HL-60/S4 treated with retinoic acid at 250 ng/mL for 4 days and 3 days (cell line): ENCODE results near the gene STX2.
"Not testable (repeated sequence)": the region's sequence is repeated elsewhere in the genome, so short reads cannot be mapped to it uniquely, and the experiment has no call there.

Experiments used
- in situ Hi-C: fragments of 300-500 bp; cut with MboI; formaldehyde crosslinking; loops from 2 replicates; pipeline ENCODE4 v1.7.0; 2022; ENCODE audit warnings: low sequenced_read_pairs

The STX2 gene

GRCh38 chr12:130838951-130839769 lies at the start of gene STX2:
Gene STX2 (minus strand): TSS chr12:130839250. CDS start chr12:130839099, 151 bp downstream.
- in situ Hi-C loops = no loop called here

DNA sequence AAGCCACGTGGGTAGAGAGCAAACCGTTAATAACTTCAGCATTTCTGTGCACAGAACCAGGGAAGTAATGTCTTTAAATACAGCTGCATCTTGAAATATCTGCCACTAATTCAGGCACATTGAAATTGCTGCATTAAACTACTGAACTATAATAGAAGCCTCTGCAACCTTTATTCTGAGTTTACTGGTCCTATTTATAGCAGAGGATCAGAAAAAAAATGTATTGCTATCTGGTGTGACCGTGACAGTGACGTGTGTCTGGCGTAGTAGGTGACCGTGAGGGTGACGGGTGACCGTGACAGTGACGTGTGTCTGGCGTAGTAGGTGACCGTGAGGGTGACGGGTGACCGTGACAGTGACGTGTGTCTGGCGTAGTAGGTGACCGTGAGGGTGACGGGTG lies 48.1 kb upstream of the STX2 start:
- in situ Hi-C loops = not testable (repeated sequence)

DNA sequence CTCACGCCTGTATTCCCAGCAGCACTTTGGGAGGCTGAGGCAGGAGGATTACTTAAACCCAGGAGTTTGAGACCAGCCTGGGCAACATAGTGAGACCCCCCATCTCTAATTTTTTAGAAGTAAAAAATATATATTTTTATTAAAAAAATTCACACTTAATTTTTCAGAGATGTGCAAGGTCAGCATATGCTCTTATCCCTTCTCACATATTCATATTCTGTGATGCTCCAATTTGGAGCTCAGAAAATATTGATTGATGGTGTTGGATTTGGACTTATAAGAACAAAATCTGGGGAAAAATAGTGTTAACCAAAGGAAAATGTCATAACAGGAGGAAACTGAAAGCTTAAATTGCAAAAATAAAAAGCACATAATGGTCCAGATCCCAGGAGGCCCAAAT lies 42.5 kb upstream of the STX2 start:
- in situ Hi-C loops = no loop called here

DNA sequence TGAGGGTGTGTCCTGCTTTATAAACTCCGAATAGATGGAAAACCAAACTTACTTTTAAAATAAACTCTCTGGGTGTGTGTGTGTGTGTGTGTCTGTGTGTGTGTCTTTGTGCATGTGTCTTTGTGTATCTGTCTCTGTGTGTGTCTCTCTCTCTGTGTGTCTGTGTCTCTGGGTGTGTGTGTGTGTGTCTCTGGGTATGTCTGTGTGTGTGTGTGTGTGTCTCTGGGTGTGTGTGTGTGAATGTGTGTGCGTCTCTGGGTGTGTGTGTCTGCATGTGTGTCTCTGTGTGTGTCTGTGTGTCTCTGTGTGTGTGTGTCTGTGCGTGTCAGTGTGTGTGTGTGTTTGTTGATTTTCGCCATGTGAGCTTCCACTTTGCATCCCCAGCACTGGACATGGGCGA lies 42.0 kb upstream of the STX2 start:
- in situ Hi-C loops = no loop called here

GRCh38 chr12:130880411-130880885 lies 41.4 kb upstream of the STX2 start:
- in situ Hi-C loops = no loop called here

- in situ Hi-C loops = no loop called here
These were observed 40.8 kb upstream of the STX2 start for GRCh38 chr12:130879781-130880389.

- in situ Hi-C loops = no loop called here
These were observed 40.2 kb upstream of the STX2 start for GRCh38 chr12:130879212-130879686.

DNA sequence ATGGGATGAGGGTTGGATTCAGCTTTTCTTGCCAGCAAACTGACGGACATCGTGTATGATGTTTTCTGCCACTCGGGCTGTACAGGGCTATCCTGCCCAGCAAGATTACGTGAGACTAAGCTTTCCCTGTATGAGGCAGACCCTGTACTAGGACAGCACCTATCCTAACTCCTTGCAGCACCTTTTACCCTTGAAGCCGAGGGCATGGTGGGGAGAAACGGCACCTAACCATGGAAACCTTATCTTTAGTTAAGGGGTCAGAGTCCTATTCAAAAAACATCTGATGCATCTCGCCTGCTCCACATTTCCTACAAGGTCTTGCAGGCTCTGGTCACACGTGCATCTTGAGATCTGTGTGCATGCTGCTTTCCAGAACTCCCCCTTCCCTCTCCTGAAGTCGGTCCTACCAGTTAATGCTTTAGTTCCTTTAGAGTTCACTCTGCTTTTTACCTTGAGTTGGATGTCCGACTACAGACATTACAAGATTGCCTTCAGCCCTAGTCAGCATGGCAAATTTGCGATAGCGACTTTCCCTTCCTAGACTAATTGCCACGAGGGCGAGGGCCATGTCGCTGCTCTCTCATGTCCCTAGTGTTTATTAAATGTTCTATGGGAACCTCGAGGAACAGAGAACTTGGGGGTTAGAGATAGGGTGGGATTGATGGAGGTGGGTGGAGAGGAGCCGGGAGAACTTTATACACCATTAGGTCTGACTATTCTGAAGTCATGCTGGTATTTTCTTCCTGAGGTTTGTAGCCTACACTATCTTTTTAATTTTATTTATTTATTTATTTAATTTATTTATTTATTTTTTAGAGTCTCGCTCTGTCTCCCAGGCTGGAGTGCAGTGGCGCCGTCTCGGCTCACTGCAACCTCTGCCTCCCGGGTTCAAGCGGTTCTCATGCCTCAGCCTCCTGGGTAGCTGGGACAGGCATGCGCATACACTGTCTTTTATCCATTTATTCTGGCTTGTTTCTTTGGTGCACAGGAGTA lies 39.4 kb upstream of the STX2 start:
- in situ Hi-C loops = no loop called here

- in situ Hi-C loops = no loop called here
These were observed 38.3 kb upstream of the STX2 start for GRCh38 chr12:130877333-130877732.

DNA sequence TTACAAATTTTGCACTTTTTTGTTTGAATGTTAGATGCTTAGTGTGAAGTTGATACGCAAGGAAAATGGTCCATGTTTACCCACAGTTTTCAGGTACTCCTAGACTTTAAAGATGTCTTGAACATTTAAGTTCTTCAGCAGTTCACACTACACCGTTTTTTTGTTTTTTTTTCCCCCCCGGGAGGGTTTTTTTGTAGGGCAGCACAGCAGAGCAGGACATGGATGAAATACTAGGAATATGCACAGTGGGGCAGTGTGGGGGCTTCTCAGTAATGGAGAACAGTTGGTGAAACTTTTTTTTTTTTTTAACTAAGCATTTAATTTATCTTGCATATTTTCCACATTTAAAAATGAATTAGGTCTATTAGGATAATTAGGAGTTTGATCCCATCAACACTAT lies 37.7 kb upstream of the STX2 start:
- in situ Hi-C loops = no loop called here

GRCh38 chr12:130876297-130876696 lies 37.2 kb upstream of the STX2 start:
- in situ Hi-C loops = no loop called here

GRCh38 chr12:130875708-130876107 lies 36.7 kb upstream of the STX2 start:
- in situ Hi-C loops = not testable (repeated sequence)

- in situ Hi-C loops = no loop called here
These were observed 36.1 kb upstream of the STX2 start for GRCh38 chr12:130875193-130875592.

- in situ Hi-C loops = no loop called here
These were observed 35.6 kb upstream of the STX2 start for GRCh38 chr12:130874696-130875095.

GRCh38 chr12:130873825-130874224 lies 34.8 kb upstream of the STX2 start:
- in situ Hi-C loops = no loop called here

DNA sequence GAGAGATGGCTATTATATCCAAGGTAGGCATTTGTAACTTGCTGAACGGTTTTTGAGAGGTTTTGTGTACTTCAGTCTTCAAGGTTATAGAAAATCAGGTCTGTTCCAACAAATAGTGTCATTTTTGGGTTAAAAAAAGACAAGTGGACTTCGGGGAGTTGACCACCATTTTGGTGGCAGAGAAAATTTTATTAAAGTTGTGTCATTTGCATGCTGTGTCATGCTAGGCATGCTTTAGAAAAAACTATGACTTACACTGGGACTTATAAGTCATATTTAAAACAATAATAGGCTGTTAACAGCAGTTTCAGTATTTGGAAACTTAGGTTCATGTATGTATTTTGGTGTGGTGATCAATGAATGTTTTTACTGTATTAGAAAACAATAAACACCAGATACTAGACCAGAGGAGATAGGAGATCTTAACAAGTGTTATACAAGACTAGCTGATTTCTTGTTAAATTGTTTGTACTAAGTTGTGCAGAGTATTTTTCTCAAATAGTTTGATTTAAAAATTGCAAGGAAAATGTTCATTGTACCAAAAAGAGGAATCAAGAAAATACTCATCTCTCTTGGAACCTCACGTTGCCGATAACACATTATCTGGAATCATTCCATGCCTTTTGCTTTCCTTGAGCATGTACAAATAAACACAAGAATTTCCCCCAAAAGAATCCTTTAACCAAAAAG lies 34.2 kb upstream of the STX2 start:
- in situ Hi-C loops = no loop called here

DNA sequence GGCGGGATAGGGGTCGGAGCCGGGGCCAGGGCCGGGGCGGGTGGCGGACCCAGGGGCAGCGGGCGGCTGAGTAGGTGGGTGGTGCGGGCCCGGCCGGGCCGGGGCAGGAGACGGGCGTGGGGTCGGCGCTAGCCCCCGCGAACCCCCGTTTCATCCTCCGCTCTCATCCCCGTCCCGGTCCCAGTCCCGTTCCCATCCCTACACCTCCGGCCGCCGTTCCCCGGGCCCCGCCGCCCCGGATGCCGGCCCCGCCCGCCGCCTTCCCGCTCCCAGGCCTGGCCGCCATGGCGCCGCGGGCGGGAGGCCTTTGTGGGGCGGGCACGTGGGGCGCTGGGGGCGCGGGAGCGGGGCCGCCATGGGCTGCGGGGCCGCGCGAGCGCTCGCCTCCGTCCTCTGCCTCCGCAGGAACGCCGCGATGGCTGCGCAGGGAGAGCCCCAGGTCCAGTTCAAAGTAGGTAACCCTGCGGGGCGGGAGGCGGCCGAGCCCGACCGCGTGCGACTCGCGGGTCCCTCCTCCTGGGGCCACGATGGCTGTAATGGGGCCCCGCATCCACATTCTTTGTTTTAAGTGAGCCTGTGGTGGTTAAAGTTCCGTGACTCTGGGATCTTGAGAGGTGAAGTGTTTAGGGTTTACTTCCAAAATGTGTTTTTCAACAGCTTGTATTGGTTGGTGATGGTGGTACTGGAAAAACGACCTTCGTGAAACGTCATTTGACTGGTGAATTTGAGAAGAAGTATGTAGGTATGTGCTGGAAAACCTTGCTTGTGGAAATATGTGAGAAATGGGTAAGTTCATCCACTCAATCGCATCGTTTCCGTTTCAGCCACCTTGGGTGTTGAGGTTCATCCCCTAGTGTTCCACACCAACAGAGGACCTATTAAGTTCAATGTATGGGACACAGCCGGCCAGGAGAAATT lies 33.4 kb upstream of the STX2 start:
- in situ Hi-C loops = no loop called here

GRCh38 chr12:130871286-130872178 lies 32.5 kb upstream of the STX2 start, which contains the start of gene RAN:
Gene RAN (plus strand): TSS chr12:130872066. CDS start chr12:130872594, 528 bp downstream.
- in situ Hi-C loops = no loop called here
